Transverse colon (tissue), 4 donors: ENCODE data around the gene STYXL1.

ENCODE experiments used
- POLR2A ChIP-seq: fragments of 450-650 bp; IDR thresholded peaks from one replicate; pipeline ENCODE4 v1.6.1; 2016; ENCODE audit warnings: antibody characterized with exemption, mild to moderate bottlenecking, moderate library complexity
- POLR2AphosphoS5 ChIP-seq, 3 donors: sonication (generic); formaldehyde crosslinking; IDR thresholded peaks; one replicate each; pipeline ENCODE4 v1.6.1; 2016; ENCODE audit warnings: antibody characterized with exemption in 3 of 3
- TF ChIP-seq, protein P1 (sequence below), 5 experiments: fragments of 200-600 bp in 3 of 5; fragments of 450-650 bp in 2 of 5; sonication (generic) in 3 of 5; IDR thresholded peaks; 1 replicate in 2 of 5; 2 replicates in 3 of 5; pipeline ENCODE4 v1.5.1; 2016 to 2017; ENCODE audit warnings: antibody characterized with exemption in 5 of 5, inconsistent platforms in 3 of 5, mild to moderate bottlenecking in 2 of 5, moderate library complexity in 1 of 5

DNA sequence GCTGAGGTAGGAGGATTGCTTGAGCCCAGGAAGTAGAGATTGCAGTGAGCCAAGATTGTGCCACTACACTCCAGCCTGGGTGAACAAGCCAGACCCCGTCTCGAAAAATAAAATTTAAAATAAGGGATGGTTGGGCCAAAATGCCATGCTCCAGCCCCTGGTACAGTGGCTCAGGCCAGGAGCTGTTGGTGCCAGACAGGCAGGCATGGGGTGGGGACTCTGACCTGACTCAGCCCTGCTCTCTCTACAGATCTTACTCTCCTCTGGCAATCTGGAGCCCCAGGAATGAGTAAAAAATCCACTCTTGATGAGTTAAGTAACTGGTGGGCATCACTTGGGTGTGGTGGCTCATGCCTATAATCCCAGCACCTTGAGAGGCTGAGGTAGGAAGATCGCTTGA, 45.0 kb downstream of the STYXL1 start:
- TF ChIP-seq POLR2A (no peak), POLR2AphosphoS5 (IDR thresholded peaks at IDR 0.05) (no peak)
- TF ChIP-seq, protein P1, sequence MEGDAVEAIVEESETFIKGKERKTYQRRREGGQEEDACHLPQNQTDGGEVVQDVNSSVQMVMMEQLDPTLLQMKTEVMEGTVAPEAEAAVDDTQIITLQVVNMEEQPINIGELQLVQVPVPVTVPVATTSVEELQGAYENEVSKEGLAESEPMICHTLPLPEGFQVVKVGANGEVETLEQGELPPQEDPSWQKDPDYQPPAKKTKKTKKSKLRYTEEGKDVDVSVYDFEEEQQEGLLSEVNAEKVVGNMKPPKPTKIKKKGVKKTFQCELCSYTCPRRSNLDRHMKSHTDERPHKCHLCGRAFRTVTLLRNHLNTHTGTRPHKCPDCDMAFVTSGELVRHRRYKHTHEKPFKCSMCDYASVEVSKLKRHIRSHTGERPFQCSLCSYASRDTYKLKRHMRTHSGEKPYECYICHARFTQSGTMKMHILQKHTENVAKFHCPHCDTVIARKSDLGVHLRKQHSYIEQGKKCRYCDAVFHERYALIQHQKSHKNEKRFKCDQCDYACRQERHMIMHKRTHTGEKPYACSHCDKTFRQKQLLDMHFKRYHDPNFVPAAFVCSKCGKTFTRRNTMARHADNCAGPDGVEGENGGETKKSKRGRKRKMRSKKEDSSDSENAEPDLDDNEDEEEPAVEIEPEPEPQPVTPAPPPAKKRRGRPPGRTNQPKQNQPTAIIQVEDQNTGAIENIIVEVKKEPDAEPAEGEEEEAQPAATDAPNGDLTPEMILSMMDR (IDR thresholded peaks at IDR 0.05) = no peak
